ENCODE measurements around the gene MPDU1. TPM values are rescaled to one million over a fixed set of nuclear protein-coding genes. Genes with fewer than 3 reads are reported as not detected.
A peak's percentile ranks its signal among the peaks of the same experiment; 100 is the strongest.

Gene MPDU1
- total and polyA plus RNA-seq, 2 of the 13 experiments (the other 11 are each of a cell fraction or from before 2014, with no cell fraction given) = 112 to 167 TPM

GRCh38 chr17:7572338-7572587, 11.4 kb upstream of the MPDU1 start (continued):
- TF ChIP-seq ZFP82 (CRISPR knock-in tag; IDR thresholded peaks at IDR 0.05; ENCODE audit: borderline replicate concordance) = no peak
- TF ChIP-seq FOXO4 (CRISPR knock-in tag; conservative IDR thresholded peaks at IDR 0.05) = no peak
- no peak; the same call in 1 of the 2 replicates for TF ChIP-seq ZNF329 (CRISPR knock-in tag; IDR thresholded peaks at IDR 0.05; ENCODE audit: low read depth)
- no peak for TF ChIP-seq FLYWCH1 (CRISPR knock-in tag; IDR thresholded peaks at IDR 0.05)
- TF ChIP-seq RAD51 (IDR thresholded peaks at IDR 0.05; ENCODE audit: borderline replicate concordance) = peak; percentile 87
- no peak for TF ChIP-seq HNRNPK (IDR thresholded peaks at IDR 0.05; ENCODE audit: low read depth, low read length, poor library complexity, severe bottlenecking)
- no peak for TF ChIP-seq POLR2G (IDR thresholded peaks at IDR 0.05; ENCODE audit: low read depth, low read length)
- peak; percentile 76 for TF ChIP-seq MED1 (CRISPR knock-in tag; IDR thresholded peaks at IDR 0.05)
- no peak for TF ChIP-seq ZFP36 (IDR thresholded peaks at IDR 0.05; ENCODE audit: borderline replicate concordance, low read depth, low read length, partially characterized antibody)
- no peak for TF ChIP-seq SKI (IDR thresholded peaks at IDR 0.05; ENCODE audit: partially characterized antibody)
- no peak for TF ChIP-seq PCBP2 (optimal IDR thresholded peaks at IDR 0.05; ENCODE audit: low read depth, low read length, poor library complexity, severe bottlenecking)
- TF ChIP-seq ESRRA (CRISPR knock-in tag; IDR thresholded peaks at IDR 0.05; ENCODE audit: low read depth) = no peak
- TF ChIP-seq TAF1 (CRISPR knock-in tag; IDR thresholded peaks at IDR 0.05) = no peak
- TF ChIP-seq TBL1XR1 (IDR thresholded peaks at IDR 0.05; ENCODE audit: borderline replicate concordance, low read length, partially characterized antibody) = no peak
- TF ChIP-seq ZNF776 (CRISPR knock-in tag; IDR thresholded peaks at IDR 0.05) = no peak
- TF ChIP-seq, protein P1, sequence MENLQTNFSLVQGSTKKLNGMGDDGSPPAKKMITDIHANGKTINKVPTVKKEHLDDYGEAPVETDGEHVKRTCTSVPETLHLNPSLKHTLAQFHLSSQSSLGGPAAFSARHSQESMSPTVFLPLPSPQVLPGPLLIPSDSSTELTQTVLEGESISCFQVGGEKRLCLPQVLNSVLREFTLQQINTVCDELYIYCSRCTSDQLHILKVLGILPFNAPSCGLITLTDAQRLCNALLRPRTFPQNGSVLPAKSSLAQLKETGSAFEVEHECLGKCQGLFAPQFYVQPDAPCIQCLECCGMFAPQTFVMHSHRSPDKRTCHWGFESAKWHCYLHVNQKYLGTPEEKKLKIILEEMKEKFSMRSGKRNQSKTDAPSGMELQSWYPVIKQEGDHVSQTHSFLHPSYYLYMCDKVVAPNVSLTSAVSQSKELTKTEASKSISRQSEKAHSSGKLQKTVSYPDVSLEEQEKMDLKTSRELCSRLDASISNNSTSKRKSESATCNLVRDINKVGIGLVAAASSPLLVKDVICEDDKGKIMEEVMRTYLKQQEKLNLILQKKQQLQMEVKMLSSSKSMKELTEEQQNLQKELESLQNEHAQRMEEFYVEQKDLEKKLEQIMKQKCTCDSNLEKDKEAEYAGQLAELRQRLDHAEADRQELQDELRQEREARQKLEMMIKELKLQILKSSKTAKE (CRISPR knock-in tag; IDR thresholded peaks at IDR 0.05; ENCODE audit: borderline replicate concordance) = no peak
- peak; percentile 49 for TF ChIP-seq IKZF4 (CRISPR knock-in tag; IDR thresholded peaks at IDR 0.05; ENCODE audit: borderline replicate concordance, low read depth, not compliant biosample characterization)
- TF ChIP-seq, protein P2, sequence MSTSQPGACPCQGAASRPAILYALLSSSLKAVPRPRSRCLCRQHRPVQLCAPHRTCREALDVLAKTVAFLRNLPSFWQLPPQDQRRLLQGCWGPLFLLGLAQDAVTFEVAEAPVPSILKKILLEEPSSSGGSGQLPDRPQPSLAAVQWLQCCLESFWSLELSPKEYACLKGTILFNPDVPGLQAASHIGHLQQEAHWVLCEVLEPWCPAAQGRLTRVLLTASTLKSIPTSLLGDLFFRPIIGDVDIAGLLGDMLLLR (CRISPR knock-in tag; IDR thresholded peaks at IDR 0.05) = peak; percentile 71; the same call in 1 of the 2 replicates
- TF ChIP-seq ZNF362 (CRISPR knock-in tag; IDR thresholded peaks at IDR 0.05; ENCODE audit: borderline replicate concordance) = no peak
- no peak for TF ChIP-seq CHD4 (IDR thresholded peaks at IDR 0.05; ENCODE audit: borderline replicate concordance, low read length)
- TF ChIP-seq NFATC3 (CRISPR knock-in tag; IDR thresholded peaks at IDR 0.05) = no peak
- TF ChIP-seq ZNF530 (CRISPR knock-in tag; IDR thresholded peaks at IDR 0.05; ENCODE audit: low read depth) = no peak
- no peak for TF ChIP-seq RNF219 (CRISPR knock-in tag; IDR thresholded peaks at IDR 0.05)
- no peak for TF ChIP-seq EZH2 (conservative IDR thresholded peaks at IDR 0.05; ENCODE audit: low read depth, low read length)

Measured in HepG2 (cell line).